ENCODE results near the gene SYT1. TPM values are rescaled to one million over a fixed set of nuclear protein-coding genes. Genes with fewer than 3 reads are reported as not detected.

SYT1 gene
- total RNA-seq, 2 donors from 2014 or later = 1.0 to 22.7 TPM

DNA sequence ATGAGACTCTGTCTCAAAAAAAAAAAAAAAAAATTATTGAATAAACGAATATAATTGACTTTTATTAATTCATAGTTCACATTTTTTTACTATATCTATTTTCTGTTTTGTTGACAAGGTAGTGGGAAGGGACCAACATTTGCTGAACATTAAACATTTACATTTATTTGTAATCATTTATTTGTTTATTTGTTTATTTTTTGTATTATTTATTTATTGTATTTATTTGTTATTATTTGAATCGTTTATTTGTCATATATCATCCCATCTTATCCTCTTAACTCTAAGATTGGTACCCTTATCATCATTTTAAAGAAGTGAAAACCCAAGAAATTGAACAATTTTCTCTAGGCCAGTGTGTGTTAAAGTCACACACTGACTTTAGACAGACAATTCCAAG lies 101.5 kb downstream of the SYT1 start:
- ATAC-seq (no peak), DNase-seq (no peak)
- TF ChIP-seq POLR2A (IDR thresholded peaks at IDR 0.05) = no peak
- TF ChIP-seq CTCF (IDR thresholded peaks at IDR 0.05) = no peak
- 41 to 45% methylated on average over 2 of the region's 2 CpGs for WGBS, 2 donors
- Histone ChIP-seq H3K4me3 (no peak overlapping the region), H3K27me3 (no peaks in the 10 kb centered on the region), H3K4me1 (no peaks in the 10 kb centered on the region), H3K36me3 (replicated peaks in 1 of 2; ENCODE audit: insufficient read depth in 1 of 2, low read depth in 2 of 2) (no peaks in the 10 kb centered on the region), H3K9me3 (no peaks in the 10 kb centered on the region), H3K27ac (no peak overlapping the region)
- intact Hi-C loops (cut with DNase I) = no loop called here

- Histone ChIP-seq H3K27me3 (no peaks in the 10 kb centered on the region), H3K4me3 (no peak overlapping the region), H3K36me3 (replicated peaks in 1 of 2; ENCODE audit: insufficient read depth in 1 of 2, low read depth in 2 of 2) (no peaks in the 10 kb centered on the region), H3K27ac (no peak overlapping the region), H3K9me3 (no peaks in the 10 kb centered on the region), H3K4me1 (no peaks in the 10 kb centered on the region)
- WGBS, 2 donors = 70 to 71% methylated on average over 2 of the region's 2 CpGs
- TF ChIP-seq CTCF (IDR thresholded peaks at IDR 0.05) (no peak), POLR2A (IDR thresholded peaks at IDR 0.05) (no peak)
- ATAC-seq (no peak), DNase-seq (no peak)
- intact Hi-C loops (cut with DNase I) = no loop called here
These were observed 102.4 kb downstream of the SYT1 start for GRCh38 chr12:78966926-78967325.

- Histone ChIP-seq H3K9me3 (no peaks in the 10 kb centered on the region), H3K27me3 (no peaks in the 10 kb centered on the region), H3K4me3 (no peak overlapping the region), H3K36me3 (replicated peaks in 1 of 2; ENCODE audit: insufficient read depth in 1 of 2, low read depth in 2 of 2) (no peaks in the 10 kb centered on the region), H3K27ac (no peak overlapping the region), H3K4me1 (no peaks in the 10 kb centered on the region)
- ATAC-seq (no peak), DNase-seq (no peak)
- TF ChIP-seq POLR2A (IDR thresholded peaks at IDR 0.05) = no peak
- no peak for TF ChIP-seq CTCF (IDR thresholded peaks at IDR 0.05)
- WGBS, 2 donors = 43 to 78% methylated on average over 1 of the region's 1 CpG
- intact Hi-C loops (cut with DNase I) = no loop called here
These were observed 103.7 kb downstream of the SYT1 start for GRCh38 chr12:78968226-78968625.

DNA sequence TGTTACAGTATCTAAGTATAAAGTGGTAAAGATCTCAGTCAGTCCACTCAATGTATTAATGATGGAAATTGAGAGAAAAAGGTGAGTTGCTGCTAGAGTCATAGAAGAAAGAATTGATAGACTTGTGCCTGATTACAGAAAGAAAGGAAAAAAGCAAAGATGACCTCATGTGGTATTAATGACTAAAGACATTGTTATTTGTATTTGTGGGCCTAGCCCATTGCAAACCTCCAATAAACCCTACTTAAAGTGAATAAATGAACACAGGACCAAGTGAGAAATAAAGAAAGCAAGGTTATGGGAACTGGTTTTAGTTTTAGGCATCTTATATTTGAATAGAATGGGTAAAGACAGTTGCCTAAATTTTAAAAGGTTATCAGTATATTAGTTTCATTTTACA lies 105.5 kb downstream of the SYT1 start:
- TF ChIP-seq CTCF (IDR thresholded peaks at IDR 0.05) = no peak
- no peak for TF ChIP-seq POLR2A (IDR thresholded peaks at IDR 0.05)
- Histone ChIP-seq H3K27ac (no peak overlapping the region), H3K27me3 (no peaks in the 10 kb centered on the region), H3K4me3 (no peak overlapping the region), H3K9me3 (no peaks in the 10 kb centered on the region), H3K36me3 (replicated peaks in 1 of 2; ENCODE audit: insufficient read depth in 1 of 2, low read depth in 2 of 2) (no peaks in the 10 kb centered on the region), H3K4me1 (no peaks in the 10 kb centered on the region)
- ATAC-seq = no peak
- no peak for DNase-seq
- intact Hi-C loops (cut with DNase I) = no loop called here

DNA sequence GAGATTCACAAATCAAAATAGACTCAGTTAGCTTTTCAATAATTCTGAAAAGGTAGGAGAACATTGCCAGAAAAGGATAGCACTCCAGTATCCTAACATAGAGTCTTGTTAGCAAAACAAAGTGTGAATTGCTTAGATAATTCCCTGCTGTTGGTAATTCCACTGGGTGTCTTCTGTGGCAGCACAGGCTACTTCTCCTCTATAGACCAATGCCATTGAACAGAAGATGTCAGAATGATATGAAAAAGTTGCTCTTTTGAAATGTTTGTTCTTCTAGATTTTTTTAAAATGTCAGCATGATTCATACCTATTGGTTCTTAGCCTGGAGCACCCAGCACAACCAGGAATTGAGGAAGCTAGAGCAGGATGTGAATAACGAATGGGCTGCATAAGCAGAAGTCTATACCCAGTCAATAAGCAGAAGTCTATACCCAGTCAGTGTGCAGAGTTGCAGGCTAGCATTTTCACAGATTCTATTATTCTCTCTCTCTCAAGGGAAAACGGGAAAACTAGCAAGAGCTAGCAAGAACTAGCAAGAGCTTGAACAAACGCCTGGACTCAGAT lies 112.8 kb downstream of the SYT1 start:
- no peaks in the 10 kb centered on the region for H3K9me3 ChIP-seq
- no peak for TF ChIP-seq CTCF (IDR thresholded peaks at IDR 0.05)
- no peak for TF ChIP-seq POLR2A (IDR thresholded peaks at IDR 0.05)
- DNase-seq = no peak
- H3K4me3 ChIP-seq = no peak overlapping the region
- intact Hi-C loops (cut with DNase I) = no loop called here
- WGBS, 2 donors = 28 to 38% methylated on average over 3 of the region's 3 CpGs
- no peak overlapping the region for H3K27ac ChIP-seq
- no peaks in the 10 kb centered on the region for H3K36me3 ChIP-seq (replicated peaks in 1 of 2; ENCODE audit: insufficient read depth in 1 of 2, low read depth in 2 of 2)
- H3K27me3 ChIP-seq = no peaks in the 10 kb centered on the region
- no peaks in the 10 kb centered on the region for H3K4me1 ChIP-seq
- no peak for ATAC-seq
